ENCODE measurements around the gene THEMIS.

THEMIS gene

DNA sequence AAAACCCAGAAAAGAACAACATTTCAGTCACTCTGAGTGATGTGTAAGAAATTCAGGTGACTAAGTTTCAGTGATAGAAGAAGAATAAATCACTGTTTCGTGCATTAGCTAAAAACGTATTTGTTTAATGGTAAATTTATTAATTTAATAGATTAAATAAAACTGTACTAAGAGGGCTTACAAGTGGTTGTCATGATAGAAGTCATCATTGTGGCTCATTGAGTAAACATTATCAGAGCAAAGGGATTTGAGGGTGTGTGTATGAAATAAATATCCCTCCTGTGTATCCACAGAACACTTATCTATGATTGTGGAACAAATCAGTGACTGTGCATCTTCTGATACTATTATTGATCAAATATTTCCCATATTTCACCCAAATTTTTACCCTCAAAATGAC is 40.1 kb downstream of the THEMIS start:
- DNase-seq: no peak
- TF ChIP-seq GATA1 (IDR thresholded peaks at IDR 0.05; ENCODE audit: low read depth, low read length): no peak
- TF ChIP-seq POLR2A (IDR thresholded peaks at IDR 0.05; ENCODE audit: low read length): no peak

- TF ChIP-seq GATA1 (IDR thresholded peaks at IDR 0.05; ENCODE audit: low read depth, low read length): no peak
- no peak for TF ChIP-seq POLR2A (IDR thresholded peaks at IDR 0.05; ENCODE audit: low read length)
- DNase-seq: no peak
Observed at GRCh38 chr6:127859956-127860355, 40.9 kb downstream of the THEMIS start.

GRCh38 chr6:127858727-127859391 is 42.0 kb downstream of the THEMIS start:
- TF ChIP-seq POLR2A (IDR thresholded peaks at IDR 0.05; ENCODE audit: low read length) (no peak), GATA1 (IDR thresholded peaks at IDR 0.05; ENCODE audit: low read depth, low read length) (no peak)
- no peak for DNase-seq

DNA sequence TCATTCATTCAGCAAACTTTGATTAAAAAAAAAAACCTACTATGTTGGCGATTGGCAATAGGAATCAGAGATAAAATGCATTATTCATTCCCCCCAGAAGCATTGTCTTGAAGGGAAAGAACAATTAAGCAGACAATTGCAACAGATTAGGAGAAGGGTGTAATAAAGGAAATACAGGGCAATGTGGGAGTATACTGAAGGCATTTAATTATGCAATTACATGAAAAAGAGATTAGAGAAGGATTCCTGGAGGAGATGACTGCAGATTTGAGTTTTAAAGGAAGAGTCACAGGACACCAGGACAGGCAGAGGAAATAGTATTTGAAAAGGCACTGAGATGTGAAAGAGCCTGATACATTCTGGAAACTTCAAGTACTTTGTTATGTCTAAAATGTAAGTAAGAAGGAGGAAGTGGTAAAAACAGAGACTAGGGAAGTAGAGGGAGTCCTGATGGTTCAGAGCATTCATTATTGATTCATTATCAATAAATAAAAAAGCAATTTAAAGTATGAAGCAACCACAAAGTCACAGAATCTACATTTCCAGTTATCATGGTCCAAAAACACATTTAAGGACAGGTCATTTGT is 43.7 kb downstream of the THEMIS start:
- DNase-seq: no peak
- TF ChIP-seq GATA1 (IDR thresholded peaks at IDR 0.05; ENCODE audit: low read depth, low read length): no peak
- TF ChIP-seq POLR2A (IDR thresholded peaks at IDR 0.05; ENCODE audit: low read length): no peak

- no peak for DNase-seq
- TF ChIP-seq POLR2A (IDR thresholded peaks at IDR 0.05; ENCODE audit: low read length) (no peak), GATA1 (IDR thresholded peaks at IDR 0.05; ENCODE audit: low read depth, low read length) (no peak)
Observed at GRCh38 chr6:127855542-127856159, 45.2 kb downstream of the THEMIS start.

DNA sequence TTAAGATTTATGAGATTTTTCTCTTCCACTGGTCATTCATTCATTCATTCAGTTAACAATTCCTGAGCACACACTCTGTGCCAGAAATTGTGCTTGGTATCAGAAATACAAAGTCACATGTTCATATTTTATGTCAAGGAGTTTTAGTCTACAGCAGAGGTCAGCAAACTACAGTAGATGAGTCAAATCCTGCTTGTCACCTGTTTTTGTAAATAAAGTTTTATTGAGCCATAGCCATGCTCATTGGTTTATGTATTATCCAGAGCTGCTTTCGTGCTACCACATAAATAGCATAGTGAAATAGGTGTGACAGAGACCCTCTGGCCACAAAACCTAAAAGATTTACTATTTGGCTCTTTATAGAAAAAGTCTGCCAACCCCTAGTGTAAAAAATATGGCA is 46.8 kb downstream of the THEMIS start:
- no peak for DNase-seq
- TF ChIP-seq POLR2A (IDR thresholded peaks at IDR 0.05; ENCODE audit: low read length) (no peak), GATA1 (IDR thresholded peaks at IDR 0.05; ENCODE audit: low read depth, low read length) (no peak)

GRCh38 chr6:127851197-127851596 is 49.7 kb downstream of the THEMIS start:
- no peak for TF ChIP-seq POLR2A (IDR thresholded peaks at IDR 0.05; ENCODE audit: low read length)
- no peak for TF ChIP-seq GATA1 (IDR thresholded peaks at IDR 0.05; ENCODE audit: low read depth, low read length)
- no peak for DNase-seq

DNA sequence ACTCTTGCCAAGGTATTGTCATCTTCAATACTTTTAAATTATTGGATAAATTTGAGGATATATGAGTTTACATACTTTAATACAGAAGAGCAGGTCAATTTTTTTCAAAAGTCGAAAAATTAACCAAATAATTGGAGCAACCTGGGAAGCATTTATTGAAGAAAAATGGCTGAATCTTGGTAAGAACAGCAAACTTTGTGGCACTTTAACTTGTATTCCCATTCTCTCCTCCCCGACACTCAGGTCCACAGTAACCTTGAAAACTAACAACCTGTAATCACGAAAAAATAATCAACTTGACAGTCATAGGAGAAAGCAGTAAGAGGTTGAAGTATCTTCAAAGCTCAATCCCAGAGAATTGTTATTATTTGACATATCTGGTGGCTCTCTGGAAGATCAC is 55.6 kb downstream of the THEMIS start:
- DNase-seq: no peak
- TF ChIP-seq POLR2A (IDR thresholded peaks at IDR 0.05; ENCODE audit: low read length) (no peak), GATA1 (IDR thresholded peaks at IDR 0.05; ENCODE audit: low read depth, low read length) (no peak)

DNA sequence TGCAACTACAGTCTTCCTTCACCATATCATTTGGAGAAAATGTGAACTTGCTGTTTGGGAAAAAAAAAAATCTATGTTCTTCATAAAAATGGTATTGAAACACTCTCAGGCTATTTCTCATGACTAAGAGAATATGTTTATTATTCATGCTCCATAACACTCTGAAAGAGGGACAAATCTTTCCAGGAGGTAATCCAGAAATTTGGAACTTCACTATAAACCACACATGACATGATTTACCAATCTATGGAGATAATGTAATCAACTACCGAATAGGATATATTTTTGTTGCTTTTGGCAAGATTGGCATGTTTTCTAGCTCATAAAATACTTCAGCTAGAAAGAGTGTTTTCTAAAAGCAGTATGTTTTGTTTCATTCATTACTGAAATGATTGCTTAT is 56.3 kb downstream of the THEMIS start:
- no peak for TF ChIP-seq POLR2A (IDR thresholded peaks at IDR 0.05; ENCODE audit: low read length)
- TF ChIP-seq GATA1 (IDR thresholded peaks at IDR 0.05; ENCODE audit: low read depth, low read length): no peak
- DNase-seq: no peak

- DNase-seq: no peak
- TF ChIP-seq POLR2A (IDR thresholded peaks at IDR 0.05; ENCODE audit: low read length) (no peak), GATA1 (IDR thresholded peaks at IDR 0.05; ENCODE audit: low read depth, low read length) (no peak)
Observed at GRCh38 chr6:127843582-127843981, 57.3 kb downstream of the THEMIS start.

GRCh38 chr6:127842562-127842961 is 58.3 kb downstream of the THEMIS start:
- peak in 1 of 2 experiments; percentile 4 for DNase-seq
- TF ChIP-seq POLR2A (IDR thresholded peaks at IDR 0.05; ENCODE audit: low read length): no peak
- TF ChIP-seq GATA1 (IDR thresholded peaks at IDR 0.05; ENCODE audit: low read depth, low read length): no peak

GRCh38 chr6:127841811-127842210 is 59.0 kb downstream of the THEMIS start:
- TF ChIP-seq GATA1 (IDR thresholded peaks at IDR 0.05; ENCODE audit: low read depth, low read length): no peak
- no peak for DNase-seq

- no peak for TF ChIP-seq GATA1 (IDR thresholded peaks at IDR 0.05; ENCODE audit: low read depth, low read length)
- no peak for DNase-seq
Observed at GRCh38 chr6:127834136-127834535, 66.7 kb downstream of the THEMIS start.

- DNase-seq: no peak
- no peak for TF ChIP-seq POLR2A (IDR thresholded peaks at IDR 0.05; ENCODE audit: low read length)
- TF ChIP-seq GATA1 (IDR thresholded peaks at IDR 0.05; ENCODE audit: low read depth, low read length): no peak
Observed at GRCh38 chr6:127833336-127833735, 67.5 kb downstream of the THEMIS start.

- DNase-seq: no peak
- TF ChIP-seq POLR2A (IDR thresholded peaks at IDR 0.05; ENCODE audit: low read length): no peak
- no peak for TF ChIP-seq GATA1 (IDR thresholded peaks at IDR 0.05; ENCODE audit: low read depth, low read length)
Observed at GRCh38 chr6:127832381-127832780, 68.5 kb downstream of the THEMIS start.

All from erythroblast (primary cell).